Upper lobe of left lung (tissue), 4 donors: ENCODE data around the gene NES.

Source experiments
- EP300 ChIP-seq, 4 donors: sonication (generic); formaldehyde crosslinking; IDR thresholded peaks; one replicate each; pipeline ENCODE4 v1.5.1; 2017; ENCODE audit warnings: antibody characterized with exemption in 4 of 4, control low read depth in 2 of 4
- POLR2AphosphoS5 ChIP-seq, 2 donors: sonication (generic); formaldehyde crosslinking; IDR thresholded peaks; one replicate each; pipeline ENCODE4 v1.5.1; 2017; ENCODE audit warnings: antibody characterized with exemption in 2 of 2
- TF ChIP-seq, protein P1 (sequence below), 6 experiments: fragments of 450-650 bp in 4 of 6; fragments of 200-600 bp in 2 of 6; sonication (generic) in 2 of 6; IDR thresholded peaks; one replicate each; pipeline ENCODE4 v1.5.1; 2016 to 2019; ENCODE audit warnings: antibody characterized with exemption in 6 of 6

GRCh38 chr1:156677616-156678596 is 699 bp upstream of the NES start:
- TF ChIP-seq EP300 (IDR thresholded peaks at IDR 0.05) (no peak), POLR2AphosphoS5 (IDR thresholded peaks at IDR 0.05) (no peak)
- TF ChIP-seq, protein P1, sequence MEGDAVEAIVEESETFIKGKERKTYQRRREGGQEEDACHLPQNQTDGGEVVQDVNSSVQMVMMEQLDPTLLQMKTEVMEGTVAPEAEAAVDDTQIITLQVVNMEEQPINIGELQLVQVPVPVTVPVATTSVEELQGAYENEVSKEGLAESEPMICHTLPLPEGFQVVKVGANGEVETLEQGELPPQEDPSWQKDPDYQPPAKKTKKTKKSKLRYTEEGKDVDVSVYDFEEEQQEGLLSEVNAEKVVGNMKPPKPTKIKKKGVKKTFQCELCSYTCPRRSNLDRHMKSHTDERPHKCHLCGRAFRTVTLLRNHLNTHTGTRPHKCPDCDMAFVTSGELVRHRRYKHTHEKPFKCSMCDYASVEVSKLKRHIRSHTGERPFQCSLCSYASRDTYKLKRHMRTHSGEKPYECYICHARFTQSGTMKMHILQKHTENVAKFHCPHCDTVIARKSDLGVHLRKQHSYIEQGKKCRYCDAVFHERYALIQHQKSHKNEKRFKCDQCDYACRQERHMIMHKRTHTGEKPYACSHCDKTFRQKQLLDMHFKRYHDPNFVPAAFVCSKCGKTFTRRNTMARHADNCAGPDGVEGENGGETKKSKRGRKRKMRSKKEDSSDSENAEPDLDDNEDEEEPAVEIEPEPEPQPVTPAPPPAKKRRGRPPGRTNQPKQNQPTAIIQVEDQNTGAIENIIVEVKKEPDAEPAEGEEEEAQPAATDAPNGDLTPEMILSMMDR (IDR thresholded peaks at IDR 0.05): peak; percentile 63 to 84 (median 76)
